ENCODE data around the gene ZFYVE1.

DNA sequence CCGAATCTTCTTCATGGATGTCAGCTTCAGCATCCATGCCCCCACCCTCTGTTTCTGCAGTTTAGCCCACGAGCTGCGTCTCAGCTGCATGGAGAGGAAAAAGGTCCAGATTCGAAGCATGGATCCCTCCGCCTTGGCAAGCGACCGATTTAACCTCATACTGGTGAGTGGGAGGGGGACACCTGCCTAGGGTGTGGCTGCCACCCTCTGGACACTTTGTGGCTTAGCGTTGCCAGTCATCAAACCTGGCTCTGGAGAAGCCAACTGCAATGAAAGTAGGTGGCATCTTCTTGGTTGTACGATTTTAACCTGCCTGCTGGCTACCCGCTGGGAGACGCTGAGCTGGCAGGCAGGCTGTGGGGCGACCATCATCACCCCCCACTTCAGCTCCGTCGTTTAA lies 84.0 kb downstream of the ZFYVE1 start:
- TF ChIP-seq, protein P1, sequence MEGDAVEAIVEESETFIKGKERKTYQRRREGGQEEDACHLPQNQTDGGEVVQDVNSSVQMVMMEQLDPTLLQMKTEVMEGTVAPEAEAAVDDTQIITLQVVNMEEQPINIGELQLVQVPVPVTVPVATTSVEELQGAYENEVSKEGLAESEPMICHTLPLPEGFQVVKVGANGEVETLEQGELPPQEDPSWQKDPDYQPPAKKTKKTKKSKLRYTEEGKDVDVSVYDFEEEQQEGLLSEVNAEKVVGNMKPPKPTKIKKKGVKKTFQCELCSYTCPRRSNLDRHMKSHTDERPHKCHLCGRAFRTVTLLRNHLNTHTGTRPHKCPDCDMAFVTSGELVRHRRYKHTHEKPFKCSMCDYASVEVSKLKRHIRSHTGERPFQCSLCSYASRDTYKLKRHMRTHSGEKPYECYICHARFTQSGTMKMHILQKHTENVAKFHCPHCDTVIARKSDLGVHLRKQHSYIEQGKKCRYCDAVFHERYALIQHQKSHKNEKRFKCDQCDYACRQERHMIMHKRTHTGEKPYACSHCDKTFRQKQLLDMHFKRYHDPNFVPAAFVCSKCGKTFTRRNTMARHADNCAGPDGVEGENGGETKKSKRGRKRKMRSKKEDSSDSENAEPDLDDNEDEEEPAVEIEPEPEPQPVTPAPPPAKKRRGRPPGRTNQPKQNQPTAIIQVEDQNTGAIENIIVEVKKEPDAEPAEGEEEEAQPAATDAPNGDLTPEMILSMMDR (IDR thresholded peaks at IDR 0.05): no peak
- TF ChIP-seq POLR2A (IDR thresholded peaks at IDR 0.05): no peak
